Stimulated activated naive CD8-positive, alpha-beta T cell treated with anti-CD3 and anti-CD28 coated beads, Interleukin-15, Interleukin-2, amounts not matched to agents 100 ng/mL and 50 ng/mL, for 24 hours (primary cell): ENCODE results near the gene AGO3.

Experiments
- H3K27ac Mint-ChIP-seq: one replicate; pipeline ENCODE4 v1.8.0; 2021; ENCODE audit warnings: mild to moderate bottlenecking, mixed read lengths
- H3K27me3 Mint-ChIP-seq: one replicate; pipeline ENCODE4 v1.8.0; 2021; ENCODE audit warnings: mixed read lengths
- H3K36me3 Mint-ChIP-seq: one replicate; pipeline ENCODE4 v1.8.0; 2021; ENCODE audit warnings: low read depth, mixed read lengths
- H3K4me1 Mint-ChIP-seq: one replicate; pipeline ENCODE4 v1.8.0; 2021; ENCODE audit warnings: low read depth, mixed read lengths
- H3K4me3 Mint-ChIP-seq: one replicate; pipeline ENCODE4 v1.8.0; 2021; ENCODE audit warnings: mild to moderate bottlenecking, mixed read lengths
- H3K9me3 Mint-ChIP-seq: one replicate; pipeline ENCODE4 v1.8.0; 2021; ENCODE audit warnings: mixed read lengths

AGO3 gene

DNA sequence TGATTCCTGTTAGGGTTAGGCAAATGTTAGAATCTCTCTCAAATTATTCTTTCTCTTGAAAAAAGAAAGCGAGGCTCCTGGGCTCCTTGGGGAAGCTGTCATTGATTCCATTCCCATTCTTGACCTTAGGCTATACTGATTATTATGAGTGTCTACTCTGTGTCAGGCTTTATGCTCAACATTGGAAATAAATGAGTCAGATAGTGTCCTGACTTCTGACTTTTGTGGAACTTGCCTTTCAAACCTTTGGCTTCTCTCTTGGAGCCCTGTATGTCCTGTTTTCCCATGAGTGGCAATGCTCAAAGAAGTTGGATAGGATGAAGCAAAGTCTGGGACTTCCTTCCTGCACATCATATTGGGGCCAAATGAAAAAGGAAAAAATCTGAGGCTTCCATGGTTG, 36.2 kb upstream of the AGO3 start:
- no peaks in the 10 kb centered on the region for H3K27me3 Mint-ChIP-seq
- H3K27ac Mint-ChIP-seq = peak overlapping the region; percentile 36
- peaks cover 62% of the 10 kb centered on the region for H3K36me3 Mint-ChIP-seq
- H3K4me1 Mint-ChIP-seq = peaks cover 11% of the 10 kb centered on the region
- H3K9me3 Mint-ChIP-seq = no peaks in the 10 kb centered on the region
- H3K4me3 Mint-ChIP-seq = no peak overlapping the region

DNA sequence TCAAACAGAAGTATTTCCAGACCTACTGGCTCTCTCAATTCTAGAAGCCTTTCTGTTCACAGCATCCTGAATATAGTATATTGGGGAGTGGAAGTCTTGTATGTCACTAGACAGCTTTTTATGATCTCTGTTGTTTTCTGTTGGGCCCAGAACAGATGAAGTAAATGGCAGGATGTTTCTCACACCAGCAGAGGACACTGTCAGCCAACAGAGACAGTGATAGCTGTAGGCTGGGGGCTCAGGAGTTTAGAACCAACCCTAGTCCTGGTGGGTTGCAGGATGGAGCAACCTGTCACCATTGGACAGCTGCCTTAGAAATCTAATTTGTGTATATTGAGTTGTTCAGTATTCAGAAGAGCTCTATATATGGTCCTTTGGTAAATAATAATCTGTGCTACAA, 31.0 kb upstream of the AGO3 start:
- Mint-ChIP-seq H3K4me1 (no peaks in the 10 kb centered on the region), H3K27me3 (no peaks in the 10 kb centered on the region), H3K27ac (no peak overlapping the region), H3K4me3 (no peak overlapping the region), H3K36me3 (peaks cover 68% of the 10 kb centered on the region), H3K9me3 (no peaks in the 10 kb centered on the region)

DNA sequence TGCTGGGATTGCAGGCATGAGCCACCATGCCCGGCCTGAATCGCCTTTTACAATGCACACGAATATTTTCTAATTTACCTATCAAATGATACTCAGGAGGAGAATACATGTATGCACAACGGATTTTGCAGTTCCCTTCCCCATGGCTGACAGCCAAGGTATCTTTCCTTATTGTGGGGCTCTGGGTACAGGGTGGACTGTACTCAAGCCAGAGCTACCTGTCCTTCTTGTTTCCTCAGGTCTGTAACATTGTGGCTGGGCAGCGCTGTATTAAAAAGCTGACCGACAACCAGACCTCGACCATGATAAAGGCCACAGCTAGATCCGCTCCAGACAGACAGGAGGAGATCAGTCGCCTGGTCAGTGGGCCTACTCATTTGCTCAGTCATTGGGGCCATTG, 29.7 kb upstream of the AGO3 start:
- Mint-ChIP-seq H3K4me1 (no peaks in the 10 kb centered on the region), H3K4me3 (no peak overlapping the region), H3K27me3 (no peaks in the 10 kb centered on the region), H3K9me3 (no peaks in the 10 kb centered on the region), H3K36me3 (peaks cover 61% of the 10 kb centered on the region), H3K27ac (no peak overlapping the region)

- no peak overlapping the region for H3K4me3 Mint-ChIP-seq
- H3K27ac Mint-ChIP-seq = no peak overlapping the region
- H3K9me3 Mint-ChIP-seq = no peaks in the 10 kb centered on the region
- H3K27me3 Mint-ChIP-seq = no peaks in the 10 kb centered on the region
- no peaks in the 10 kb centered on the region for H3K4me1 Mint-ChIP-seq
- H3K36me3 Mint-ChIP-seq = peaks cover 64% of the 10 kb centered on the region
These were observed 28.2 kb upstream of the AGO3 start for GRCh38 chr1:35902671-35903070.

- Mint-ChIP-seq H3K36me3 (peaks cover 69% of the 10 kb centered on the region), H3K4me3 (no peak overlapping the region)
These were observed 16.2 kb upstream of the AGO3 start for GRCh38 chr1:35914717-35915116.

DNA sequence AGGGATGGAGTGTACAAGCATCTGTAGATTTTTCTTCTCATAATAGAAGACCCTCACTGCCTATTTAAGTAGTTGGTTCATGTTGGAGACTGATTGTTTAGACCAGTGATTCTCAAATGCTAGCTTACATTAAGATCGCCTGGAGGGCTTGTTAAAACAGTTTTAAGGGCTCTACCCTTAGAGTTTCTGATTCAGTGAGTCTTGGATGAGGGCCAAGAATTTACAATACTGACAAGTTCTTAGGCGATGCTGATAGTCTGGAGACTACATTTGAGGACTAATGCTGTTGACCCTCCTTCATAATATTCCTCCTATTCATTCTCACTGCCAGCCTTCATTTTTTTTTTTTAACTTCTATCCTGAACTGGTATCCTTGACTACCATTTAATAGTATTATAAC, 15.2 kb upstream of the AGO3 start:
- H3K27ac Mint-ChIP-seq = no peak overlapping the region
- no peak overlapping the region for H3K4me3 Mint-ChIP-seq
- H3K27me3 Mint-ChIP-seq = no peaks in the 10 kb centered on the region
- no peaks in the 10 kb centered on the region for H3K4me1 Mint-ChIP-seq
- H3K36me3 Mint-ChIP-seq = peaks cover 75% of the 10 kb centered on the region
- no peaks in the 10 kb centered on the region for H3K9me3 Mint-ChIP-seq

More at GRCh38 chr1:35914717-35915116, 16.2 kb upstream of the AGO3 start:
- H3K9me3 Mint-ChIP-seq = no peaks in the 10 kb centered on the region
- H3K27me3 Mint-ChIP-seq = no peaks in the 10 kb centered on the region
- H3K4me1 Mint-ChIP-seq = no peaks in the 10 kb centered on the region
- H3K27ac Mint-ChIP-seq = no peak overlapping the region

GRCh38 chr1:35923791-35924221, 7.1 kb upstream of the AGO3 start:
- Mint-ChIP-seq H3K4me1 (no peaks in the 10 kb centered on the region), H3K36me3 (peaks cover 24% of the 10 kb centered on the region), H3K27ac (no peak overlapping the region), H3K27me3 (no peaks in the 10 kb centered on the region), H3K9me3 (no peaks in the 10 kb centered on the region), H3K4me3 (no peak overlapping the region)

DNA sequence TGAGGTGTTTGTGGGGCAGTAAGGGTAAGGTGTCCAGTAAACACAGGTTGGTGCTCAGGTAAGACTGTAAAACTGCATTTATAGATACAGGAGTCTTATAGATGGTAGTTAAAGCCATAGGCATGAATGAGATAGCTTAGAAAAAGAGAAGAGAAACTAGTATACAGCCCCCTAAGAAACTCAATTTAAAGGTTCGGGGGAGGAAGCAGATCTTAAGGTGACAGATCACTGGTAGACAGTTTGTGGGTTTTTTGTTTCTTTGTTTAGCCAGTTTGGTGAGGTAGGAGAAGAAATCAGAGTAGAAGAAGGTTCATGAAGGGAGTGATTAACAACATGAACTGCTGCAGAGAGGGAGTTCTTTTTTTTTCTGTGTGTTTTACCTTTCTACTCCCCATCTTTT, 6.1 kb upstream of the AGO3 start:
- no peaks in the 10 kb centered on the region for H3K27me3 Mint-ChIP-seq
- H3K4me1 Mint-ChIP-seq = peaks cover 5% of the 10 kb centered on the region
- H3K4me3 Mint-ChIP-seq = no peak overlapping the region
- no peak overlapping the region for H3K27ac Mint-ChIP-seq
- H3K9me3 Mint-ChIP-seq = no peaks in the 10 kb centered on the region
- peaks cover 15% of the 10 kb centered on the region for H3K36me3 Mint-ChIP-seq

- Mint-ChIP-seq H3K4me3 (no peak overlapping the region), H3K27ac (no peak overlapping the region), H3K36me3 (peaks cover 8% of the 10 kb centered on the region), H3K9me3 (no peaks in the 10 kb centered on the region), H3K4me1 (peaks cover 11% of the 10 kb centered on the region), H3K27me3 (no peaks in the 10 kb centered on the region)
These were observed 5.2 kb upstream of the AGO3 start for GRCh38 chr1:35925741-35926140.

GRCh38 chr1:35927472-35927871, 3.4 kb upstream of the AGO3 start:
- Mint-ChIP-seq H3K4me3 (no peak overlapping the region), H3K4me1 (peaks cover 21% of the 10 kb centered on the region), H3K9me3 (no peaks in the 10 kb centered on the region), H3K27me3 (no peaks in the 10 kb centered on the region), H3K36me3 (peaks cover 3% of the 10 kb centered on the region), H3K27ac (no peak overlapping the region)

GRCh38 chr1:35929730-35930592, 944 bp upstream of the AGO3 start:
- Mint-ChIP-seq H3K9me3 (no peaks in the 10 kb centered on the region), H3K36me3 (peaks cover 7% of the 10 kb centered on the region), H3K27me3 (no peaks in the 10 kb centered on the region), H3K4me3 (peak overlapping the region; percentile 98), H3K4me1 (peaks cover 39% of the 10 kb centered on the region), H3K27ac (peak overlapping the region; percentile 97)

GRCh38 chr1:35931446-35932157, 697 bp downstream of the AGO3 start:
- Mint-ChIP-seq H3K4me1 (peaks cover 47% of the 10 kb centered on the region), H3K4me3 (peak overlapping the region; percentile 98), H3K27ac (peak overlapping the region; percentile 95), H3K9me3 (no peaks in the 10 kb centered on the region), H3K36me3 (peaks cover 7% of the 10 kb centered on the region), H3K27me3 (no peaks in the 10 kb centered on the region)

DNA sequence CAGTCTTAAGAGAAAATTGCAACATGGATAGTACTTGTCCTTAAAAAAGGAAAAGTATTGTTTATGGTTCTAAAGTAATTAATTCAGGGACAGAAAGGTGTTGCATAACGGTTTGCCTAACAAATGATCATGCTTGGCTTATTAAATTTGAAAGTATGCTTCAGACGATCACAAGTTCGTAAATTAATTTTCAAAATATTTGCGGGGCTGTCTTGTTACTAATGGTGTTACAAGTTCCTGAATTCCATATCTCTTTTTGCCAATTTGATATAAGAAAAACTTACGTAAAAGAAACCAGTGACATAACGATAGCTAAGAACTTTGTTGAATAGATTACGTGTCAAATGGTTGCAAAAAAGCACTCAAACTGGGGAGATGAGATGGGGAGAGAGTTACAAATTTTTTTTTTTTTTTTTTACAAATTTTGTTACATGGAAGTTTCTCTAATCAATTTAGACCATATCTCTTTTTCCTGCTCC, 1.3 kb downstream of the AGO3 start:
- peak overlapping the region; percentile 95 for H3K27ac Mint-ChIP-seq
- H3K27me3 Mint-ChIP-seq = no peaks in the 10 kb centered on the region
- H3K9me3 Mint-ChIP-seq = no peaks in the 10 kb centered on the region
- peaks cover 7% of the 10 kb centered on the region for H3K36me3 Mint-ChIP-seq
- peak overlapping the region; percentile 98 for H3K4me3 Mint-ChIP-seq
- H3K4me1 Mint-ChIP-seq = peaks cover 47% of the 10 kb centered on the region

DNA sequence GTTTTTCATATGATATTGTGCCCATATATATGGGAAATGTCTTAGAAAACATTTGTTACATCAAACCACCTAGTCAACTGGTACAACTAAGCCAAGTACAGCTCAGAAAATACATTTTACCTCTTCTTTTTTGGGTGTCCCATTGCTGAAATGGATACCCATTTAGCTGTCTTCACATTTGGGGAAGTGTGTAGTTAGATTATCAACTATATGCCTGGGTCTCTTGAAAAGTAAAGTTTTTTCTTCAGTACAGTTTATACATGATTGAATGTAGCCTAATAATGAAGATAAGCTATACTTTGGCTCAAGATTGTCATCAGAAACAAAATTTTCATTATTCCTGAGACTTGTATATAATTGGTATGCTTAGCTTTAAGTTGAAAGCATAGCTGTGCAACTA, 2.0 kb downstream of the AGO3 start:
- Mint-ChIP-seq H3K27ac (no peak overlapping the region), H3K9me3 (no peaks in the 10 kb centered on the region), H3K27me3 (no peaks in the 10 kb centered on the region), H3K4me1 (peaks cover 47% of the 10 kb centered on the region), H3K36me3 (peaks cover 7% of the 10 kb centered on the region), H3K4me3 (peak overlapping the region; percentile 98)
